IMR-90 (cell line): ENCODE measurements around the gene COL9A3. TPM values are rescaled to one million over a fixed set of nuclear protein-coding genes. Genes with fewer than 3 reads are reported as not detected.

Source experiments
- ATAC-seq: fragments of 200-7000 bp; cut with Tn5 transposase; 2 replicates; pipeline ENCODE4 v1.9.1; 2020; ENCODE audit warnings: low read depth, mild to moderate bottlenecking, moderate library complexity
- BruUV-seq: library from RNA; stranded (reverse); fragments of 400-500 nt; replicated peaks from 2 replicates; lab custom pipeline; 2021; lab: Mats Ljungman, UMichigan
- CTCF ChIA-PET: fragments of 300-600 bp; formaldehyde crosslinking; extraction: SDS; loops from one replicate; lab custom pipeline; 2021; ENCODE audit warnings: antibody characterized with exemption; lab: Yijun Ruan, JAX
- POLR2A ChIA-PET: fragments of 300-600 bp; sonication (Branson Sonifier 250); formaldehyde crosslinking; loops from one replicate; lab custom pipeline; 2022; ENCODE audit warnings: antibody characterized with exemption; ENCODE audit not compliant: unreplicated experiment; lab: Charles Lee
- DNase-seq: peaks from one replicate; pipeline ENCODE4 v3.0.0; 2013
- H2AFZ ChIP-seq: replicated peaks from 2 replicates; pipeline ENCODE3; 2013; ENCODE audit warnings: low read length, mild to moderate bottlenecking; ENCODE audit not compliant: poor library complexity
- H2AK5ac ChIP-seq: 2 replicates; pipeline ENCODE4 v1.6.1; 2013; ENCODE audit warnings: low read depth, low read length, inconsistent platforms
- H2AK9ac ChIP-seq: replicated peaks from 2 replicates; pipeline ENCODE3; 2013; ENCODE audit warnings: mild to moderate bottlenecking, low read depth, low read length, moderate library complexity; ENCODE audit not compliant: poor library complexity
- H2BK120ac ChIP-seq: 2 replicates; pipeline ENCODE4 v1.6.1; 2013; ENCODE audit warnings: low read depth, low read length, inconsistent platforms
- H2BK15ac ChIP-seq: 3 replicates; pipeline ENCODE4 v1.6.1; 2013; ENCODE audit warnings: low read depth, low read length, inconsistent platforms
- H2BK20ac ChIP-seq: 2 replicates; pipeline ENCODE4 v1.6.1; 2013; ENCODE audit warnings: low read depth, mild to moderate bottlenecking, inconsistent platforms, low read length, moderate library complexity
- H2BK5ac ChIP-seq: 2 replicates; pipeline ENCODE4 v1.6.1; 2013; ENCODE audit warnings: mild to moderate bottlenecking, low read depth, low read length, inconsistent platforms; ENCODE audit not compliant: poor library complexity, severe bottlenecking
- H3K14ac ChIP-seq: replicated peaks from 2 replicates; pipeline ENCODE4 v1.6.1; 2013; ENCODE audit warnings: low read depth, low read length, inconsistent platforms
- H3K18ac ChIP-seq: 2 replicates; pipeline ENCODE4 v1.6.1; 2013; ENCODE audit warnings: low read depth, low read length, control low read depth
- H3K23ac ChIP-seq: 2 replicates; pipeline ENCODE4 v1.6.1; 2013; ENCODE audit warnings: low read depth, low read length, inconsistent platforms
- H3K27ac ChIP-seq: 2 replicates; pipeline ENCODE4 v1.5.1; 2013; ENCODE audit warnings: mild to moderate bottlenecking, control low read depth, low read length; ENCODE audit not compliant: insufficient read depth
- H3K27me3 ChIP-seq: 2 replicates; pipeline ENCODE4 v1.6.1; 2013; ENCODE audit warnings: low read length; ENCODE audit not compliant: control insufficient read depth, insufficient read depth
- H3K36me3 ChIP-seq: 2 replicates; pipeline ENCODE4 v1.6.1; 2013; ENCODE audit warnings: low read length, mixed read lengths; ENCODE audit not compliant: control insufficient read depth, insufficient read depth
- H3K4ac ChIP-seq: 2 replicates; pipeline ENCODE4 v1.6.1; 2013; ENCODE audit warnings: low read depth, low read length, inconsistent platforms
- H3K4me1 ChIP-seq: 2 replicates; pipeline ENCODE4 v1.6.1; 2013; ENCODE audit warnings: low read length, mixed read lengths; ENCODE audit not compliant: control insufficient read depth, insufficient read depth
- H3K4me2 ChIP-seq: 2 replicates; pipeline ENCODE4 v1.6.1; 2013; ENCODE audit warnings: low read depth, mild to moderate bottlenecking, control low read depth, low read length, moderate library complexity
- H3K4me3 ChIP-seq: 2 replicates; pipeline ENCODE4 v1.5.1; 2013; ENCODE audit warnings: low read depth, mild to moderate bottlenecking, control low read depth, low read length, moderate library complexity; ENCODE audit not compliant: insufficient read depth
- H3K56ac ChIP-seq: 2 replicates; pipeline ENCODE4 v1.6.1; 2013; ENCODE audit warnings: low read length, inconsistent platforms; ENCODE audit not compliant: insufficient read depth; ENCODE audit errors: extremely low read depth
- H3K79me1 ChIP-seq, 2 experiments: 2 replicates each; pipeline ENCODE4 v1.6.1; 2013; ENCODE audit warnings: low read length in 2 of 2, inconsistent platforms in 1 of 2, low read depth in 1 of 2
- H3K9ac ChIP-seq: 2 replicates; pipeline ENCODE4 v1.6.1; 2013; ENCODE audit warnings: low read depth, low read length, control low read depth
- H3K9me1 ChIP-seq: 2 replicates; pipeline ENCODE4 v1.6.1; 2013; ENCODE audit warnings: low read length, inconsistent platforms; ENCODE audit not compliant: insufficient read depth
- H3K9me3 ChIP-seq: 2 replicates; pipeline ENCODE4 v1.6.1; 2013; ENCODE audit warnings: low read length; ENCODE audit not compliant: control insufficient read depth, insufficient read depth
- H4K20me1 ChIP-seq: 2 replicates; pipeline ENCODE4 v1.6.1; 2013; ENCODE audit warnings: low read length, inconsistent platforms; ENCODE audit not compliant: insufficient read depth
- H4K5ac ChIP-seq: 2 replicates; pipeline ENCODE4 v1.6.1; 2013; ENCODE audit warnings: mild to moderate bottlenecking, low read depth, low read length, control low read depth
- H4K8ac ChIP-seq, 2 experiments: 2 replicates each; pipeline ENCODE4 v1.6.1; 2013; ENCODE audit warnings: low read depth in 2 of 2, low read length in 2 of 2, control low read depth in 1 of 2, inconsistent platforms in 1 of 2
- H4K91ac ChIP-seq: 2 replicates; pipeline ENCODE4 v1.6.1; 2013; ENCODE audit warnings: low read depth, low read length, inconsistent platforms; ENCODE audit not compliant: insufficient read depth
- BHLHE40 ChIP-seq: fragments of 150-350 bp; IDR thresholded peaks from 2 replicates; pipeline ENCODE4 v1.6.1; 2016; ENCODE audit warnings: mild to moderate bottlenecking, low read depth, low read length
- CEBPB ChIP-seq: IDR thresholded peaks from 2 replicates; pipeline ENCODE4 v1.6.1; 2012; ENCODE audit warnings: low read depth, low read length, improper control_type of control experiment
- CHD1 ChIP-seq: IDR thresholded peaks from 2 replicates; pipeline ENCODE4 v1.6.1; 2012; ENCODE audit warnings: low read depth, low read length, improper control_type of control experiment
- FOS ChIP-seq: fragments of 150-350 bp; IDR thresholded peaks from 2 replicates; pipeline ENCODE4 v1.6.1; 2016; ENCODE audit warnings: low read depth, low read length
- MAFK ChIP-seq: IDR thresholded peaks from 2 replicates; pipeline ENCODE4 v1.6.1; 2012; ENCODE audit warnings: low read depth, low read length, improper control_type of control experiment
- MAZ ChIP-seq: IDR thresholded peaks from 2 replicates; pipeline ENCODE4 v1.6.1; 2012; ENCODE audit warnings: low read depth, mild to moderate bottlenecking, low read length, improper control_type of control experiment, moderate library complexity, borderline replicate concordance
- MXI1 ChIP-seq: IDR thresholded peaks from 2 replicates; pipeline ENCODE4 v1.6.1; 2012; ENCODE audit warnings: low read depth, mild to moderate bottlenecking, low read length, moderate library complexity, borderline replicate concordance
- NFE2L2 ChIP-seq: fragments of 150-350 bp; IDR thresholded peaks from 2 replicates; pipeline ENCODE4 v1.6.1; 2016; ENCODE audit warnings: low read depth, mild to moderate bottlenecking, low read length
- POLR2A ChIP-seq: IDR thresholded peaks from 2 replicates; pipeline ENCODE4 v1.6.1; 2012; ENCODE audit warnings: mild to moderate bottlenecking, low read depth, low read length
- RCOR1 ChIP-seq: IDR thresholded peaks from 2 replicates; pipeline ENCODE4 v1.6.1; 2012; ENCODE audit warnings: mild to moderate bottlenecking, low read length, improper control_type of control experiment; ENCODE audit not compliant: insufficient replicate concordance
- RFX5 ChIP-seq: IDR thresholded peaks from 2 replicates; pipeline ENCODE4 v1.8.0; 2012; ENCODE audit warnings: low read depth, mild to moderate bottlenecking, low read length, moderate library complexity
- SMC3 ChIP-seq: fragments of 150-350 bp; IDR thresholded peaks from 2 replicates; pipeline ENCODE4 v1.6.1; 2016; ENCODE audit warnings: low read depth, mild to moderate bottlenecking, antibody characterized with exemption, low read length, moderate library complexity
- WGBS, 2 experiments: methylation state at CpG; one replicate each; pipeline versions ENCODE4 v1.1.5 to v1.1.7; 2013; ENCODE audit warnings: missing lambda C conversion rate in 2 of 2; ENCODE audit not compliant: insufficient read length in 1 of 2; ENCODE audit errors: extremely low coverage in 2 of 2; 5-methylcytosine and 5-hydroxymethylcytosine counted together
- dilution Hi-C: fragments of 300-500 bp; cut with HindIII; formaldehyde crosslinking; loops from one replicate; pipeline ENCODE4 v1.14.3; 2018; ENCODE audit warnings: low sequenced_read_pairs; ENCODE audit not compliant: unreplicated experiment
- in situ Hi-C: fragments of 300-500 bp; cut with MboI; formaldehyde crosslinking; loops from 3 replicates; pipeline ENCODE4 v1.14.3; 2019; ENCODE audit warnings: low sequenced_read_pairs, inconsistent platforms, mixed read lengths
- intact Hi-C: fragments of 100-400 bp; cut with micrococcal nuclease; formaldehyde crosslinking; loops from 2 replicates; pipeline ENCODE4 v1.10.0; 2022
- polyA plus RNA-seq, 3 experiments: library from polyadenylated mRNA; depleted of rRNA; stranded (reverse); fragments of >200 nt; gene quantifications; 2 replicates each; pipeline ENCODE4 v1.2.3, GENCODE V29; 2012; ENCODE audit warnings: low replicate concordance in 1 of 3
- total RNA-seq: library from RNA; depleted of rRNA; stranded (reverse); fragments of >200 nt; gene quantifications from 2 replicates; pipeline ENCODE4 v1.2.3, GENCODE V29; 2012
- TF ChIP-seq, protein P1 (sequence below): conservative IDR thresholded peaks from 2 replicates; pipeline ENCODE4 v1.5.1; 2012; ENCODE audit warnings: mild to moderate bottlenecking, low read depth, low read length, improper control_type of control experiment
- TF ChIP-seq, protein P2 (sequence below): fragments of 150-350 bp; IDR thresholded peaks from 2 replicates; pipeline ENCODE4 v1.6.1; 2017; ENCODE audit warnings: mild to moderate bottlenecking, antibody characterized with exemption, low read length, low read depth

COL9A3 gene
- total and polyA plus RNA-seq, 2 of the 4 experiments (the other 2 are of a cell fraction): 0.36 to 1.4 TPM

DNA sequence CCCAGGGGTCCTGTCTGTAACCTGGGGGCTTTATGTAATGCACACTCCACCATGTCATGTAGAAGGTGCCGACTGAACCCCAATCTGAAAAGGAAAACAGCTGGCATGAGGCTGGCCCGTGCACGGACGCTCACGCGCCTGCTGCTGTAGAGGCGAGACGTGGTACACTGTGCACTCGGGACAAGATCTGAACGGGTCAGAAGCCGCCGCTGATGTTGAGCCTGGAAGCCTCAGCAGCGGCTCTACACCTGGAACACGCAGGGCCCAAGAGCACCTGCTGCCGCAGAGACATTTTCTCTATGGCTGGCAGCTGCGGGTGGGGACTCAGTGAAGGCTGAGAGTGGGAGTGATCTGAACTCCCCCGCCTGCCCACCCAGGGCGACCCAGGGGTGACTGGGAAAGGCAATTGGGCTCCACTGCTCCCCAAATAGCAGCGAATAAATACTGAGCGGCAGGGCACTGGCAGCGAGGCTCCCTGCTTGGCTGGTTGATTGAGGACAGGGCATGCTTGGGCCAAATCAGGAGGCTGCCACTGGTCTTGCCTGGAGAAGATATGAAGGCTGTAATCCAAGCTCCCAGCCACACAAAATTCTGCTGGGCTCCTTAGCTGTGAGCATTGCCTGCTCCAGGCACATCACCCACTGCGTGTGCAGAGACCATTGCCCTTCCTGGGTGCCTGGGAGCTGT is 14.7 kb upstream of the COL9A3 start:
- ChIA-PET POLR2A (no interaction called here), CTCF (interaction anchor here (0.6 kb wide), 1 partner anchor 86 kb away, joined by 3 read pairs; no protein-coding TSS in a partner anchor)
- Histone ChIP-seq H2AK9ac (no peak overlapping the region), H2BK120ac (no peak overlapping the region), H4K20me1 (peaks cover 26% of the 10 kb centered on the region), H3K79me1 (peaks cover 15 to 30% of the 10 kb centered on the region in 2 experiments), H4K8ac (no peak overlapping the region), H3K4me2 (no peak overlapping the region), H3K23ac (no peak overlapping the region), H2BK5ac (no peak overlapping the region), H3K4me3 (no peak overlapping the region), H2AK5ac (no peak overlapping the region), H3K4me1 (peaks cover 12% of the 10 kb centered on the region), H2AFZ (no peak overlapping the region), H2BK20ac (no peak overlapping the region), H3K56ac (no peak overlapping the region), H3K14ac (no peak overlapping the region), H3K18ac (no peak overlapping the region), H4K5ac (no peak overlapping the region), H3K27ac (no peak overlapping the region), H2BK15ac (no peak overlapping the region), H3K27me3 (no peaks in the 10 kb centered on the region), H3K9me1 (no peaks in the 10 kb centered on the region), H4K91ac (no peak overlapping the region), H3K36me3 (peaks cover 32% of the 10 kb centered on the region), H3K9ac (no peak overlapping the region), H3K9me3 (no peaks in the 10 kb centered on the region), H3K4ac (no peak overlapping the region)
- dilution Hi-C loops: no loop called here
- DNase-seq (no peak), ATAC-seq (no peak)
- BruUV-seq: no TSS peak
- TF ChIP-seq BHLHE40: no peak
- no peak for TF ChIP-seq CEBPB
- no peak for TF ChIP-seq SMC3
- no peak for TF ChIP-seq NFE2L2
- TF ChIP-seq, protein P1, sequence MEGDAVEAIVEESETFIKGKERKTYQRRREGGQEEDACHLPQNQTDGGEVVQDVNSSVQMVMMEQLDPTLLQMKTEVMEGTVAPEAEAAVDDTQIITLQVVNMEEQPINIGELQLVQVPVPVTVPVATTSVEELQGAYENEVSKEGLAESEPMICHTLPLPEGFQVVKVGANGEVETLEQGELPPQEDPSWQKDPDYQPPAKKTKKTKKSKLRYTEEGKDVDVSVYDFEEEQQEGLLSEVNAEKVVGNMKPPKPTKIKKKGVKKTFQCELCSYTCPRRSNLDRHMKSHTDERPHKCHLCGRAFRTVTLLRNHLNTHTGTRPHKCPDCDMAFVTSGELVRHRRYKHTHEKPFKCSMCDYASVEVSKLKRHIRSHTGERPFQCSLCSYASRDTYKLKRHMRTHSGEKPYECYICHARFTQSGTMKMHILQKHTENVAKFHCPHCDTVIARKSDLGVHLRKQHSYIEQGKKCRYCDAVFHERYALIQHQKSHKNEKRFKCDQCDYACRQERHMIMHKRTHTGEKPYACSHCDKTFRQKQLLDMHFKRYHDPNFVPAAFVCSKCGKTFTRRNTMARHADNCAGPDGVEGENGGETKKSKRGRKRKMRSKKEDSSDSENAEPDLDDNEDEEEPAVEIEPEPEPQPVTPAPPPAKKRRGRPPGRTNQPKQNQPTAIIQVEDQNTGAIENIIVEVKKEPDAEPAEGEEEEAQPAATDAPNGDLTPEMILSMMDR: no peak
- no peak for TF ChIP-seq POLR2A
- no peak for TF ChIP-seq RCOR1
- TF ChIP-seq, protein P2, sequence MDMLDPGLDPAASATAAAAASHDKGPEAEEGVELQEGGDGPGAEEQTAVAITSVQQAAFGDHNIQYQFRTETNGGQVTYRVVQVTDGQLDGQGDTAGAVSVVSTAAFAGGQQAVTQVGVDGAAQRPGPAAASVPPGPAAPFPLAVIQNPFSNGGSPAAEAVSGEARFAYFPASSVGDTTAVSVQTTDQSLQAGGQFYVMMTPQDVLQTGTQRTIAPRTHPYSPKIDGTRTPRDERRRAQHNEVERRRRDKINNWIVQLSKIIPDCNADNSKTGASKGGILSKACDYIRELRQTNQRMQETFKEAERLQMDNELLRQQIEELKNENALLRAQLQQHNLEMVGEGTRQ: no peak
- no peak for TF ChIP-seq FOS
- TF ChIP-seq MXI1: no peak
- no peak for TF ChIP-seq RFX5
- TF ChIP-seq MAFK: no peak
- TF ChIP-seq CHD1: no peak
- no peak for TF ChIP-seq MAZ
- in situ Hi-C loops: no loop called here
- intact Hi-C loops: no loop called here
- 60% methylated on average over 1 of the region's 22 CpGs; no CpG with 5 or more reads in 1 of the 2 experiments for WGBS, 2 experiments
